ENCODE measurements around the gene ZBTB37. TPM values are rescaled to one million over a fixed set of nuclear protein-coding genes. Genes with fewer than 3 reads are reported as not detected.

Gene ZBTB37
- total RNA-seq: 16.9 to 19.3 TPM (median 17.9 TPM) in 3 replicates

- peak; percentile 73 to 90 for DNase-seq (ENCODE audit: low spot score in 2 of 2, unreplicated experiment in 2 of 2)
- no peak for TF ChIP-seq CTCF (IDR thresholded peaks at IDR 0.05; ENCODE audit: unreplicated experiment)
- peak within 1 kb of the TSS; percentile 99 for H3K4me3 Mint-ChIP-seq
- H3K36me3 Mint-ChIP-seq: peaks cover 46% of the 10 kb centered on the region
- H3K9me3 Mint-ChIP-seq: no peaks in the 10 kb centered on the region
- H3K4me1 Mint-ChIP-seq: peaks cover 44% of the 10 kb centered on the region
- H3K27me3 Mint-ChIP-seq (ENCODE audit: low read depth): no peaks in the 10 kb centered on the region
- H3K27ac Mint-ChIP-seq: peak within 1 kb of the TSS; percentile 99
These were observed at the start of gene ZBTB37 for GRCh38 chr1:173868266-173869020. Gene ZBTB37, plus strand, starts transcription at chr1:173868380. Its CDS starts 1,846 bp downstream, at chr1:173870226.

- no peak for TF ChIP-seq CTCF (IDR thresholded peaks at IDR 0.05; ENCODE audit: unreplicated experiment)
- H3K4me3 Mint-ChIP-seq: no peak overlapping the region
- H3K4me1 Mint-ChIP-seq: peaks cover 13% of the 10 kb centered on the region
- no peak overlapping the region for H3K27ac Mint-ChIP-seq
- H3K36me3 Mint-ChIP-seq: peaks cover 40% of the 10 kb centered on the region
- no peak for DNase-seq (ENCODE audit: low spot score in 2 of 2, unreplicated experiment in 2 of 2)
- H3K27me3 Mint-ChIP-seq (ENCODE audit: low read depth): no peaks in the 10 kb centered on the region
- peaks cover 32% of the 10 kb centered on the region for H3K9me3 Mint-ChIP-seq
These were observed 49.7 kb upstream of the ZBTB37 start for GRCh38 chr1:173818459-173818858.

GRCh38 chr1:173821680-173822079 is 46.5 kb upstream of the ZBTB37 start:
- Mint-ChIP-seq H3K36me3 (peaks cover 13% of the 10 kb centered on the region), H3K4me1 (peaks cover 21% of the 10 kb centered on the region), H3K27me3 (ENCODE audit: low read depth) (no peaks in the 10 kb centered on the region), H3K27ac (no peak overlapping the region), H3K9me3 (peaks cover 4% of the 10 kb centered on the region), H3K4me3 (no peak overlapping the region)
- no peak for DNase-seq (ENCODE audit: low spot score in 2 of 2, unreplicated experiment in 2 of 2)
- TF ChIP-seq CTCF (IDR thresholded peaks at IDR 0.05; ENCODE audit: unreplicated experiment): no peak

- peak overlapping the region; percentile 99 for H3K27ac Mint-ChIP-seq
- no peak for DNase-seq (ENCODE audit: low spot score in 2 of 2, unreplicated experiment in 2 of 2)
- H3K4me1 Mint-ChIP-seq: peaks cover 28% of the 10 kb centered on the region
- peaks cover 3% of the 10 kb centered on the region for H3K36me3 Mint-ChIP-seq
- no peaks in the 10 kb centered on the region for H3K27me3 Mint-ChIP-seq (ENCODE audit: low read depth)
- peak overlapping the region; percentile 87 for H3K4me3 Mint-ChIP-seq
- TF ChIP-seq CTCF (IDR thresholded peaks at IDR 0.05; ENCODE audit: unreplicated experiment): no peak
- H3K9me3 Mint-ChIP-seq: no peaks in the 10 kb centered on the region
These were observed 44.3 kb upstream of the ZBTB37 start for GRCh38 chr1:173823781-173824314.

- H3K4me1 Mint-ChIP-seq: peaks cover 28% of the 10 kb centered on the region
- H3K4me3 Mint-ChIP-seq: peak within 1 kb of the TSS; percentile 87
- H3K27me3 Mint-ChIP-seq (ENCODE audit: low read depth): no peaks in the 10 kb centered on the region
- H3K27ac Mint-ChIP-seq: peak within 1 kb of the TSS; percentile 99
- TF ChIP-seq CTCF (IDR thresholded peaks at IDR 0.05; ENCODE audit: unreplicated experiment): no peak
- H3K36me3 Mint-ChIP-seq: peaks cover 5% of the 10 kb centered on the region
- DNase-seq (ENCODE audit: low spot score in 2 of 2, unreplicated experiment in 2 of 2): peak; percentile 76 to 89
- H3K9me3 Mint-ChIP-seq: no peaks in the 10 kb centered on the region
These were observed 43.7 kb upstream of the ZBTB37 start, which contains the start of the genes CENPL and DARS2 for GRCh38 chr1:173824315-173825081. Gene CENPL, minus strand, starts transcription at chr1:173824883. Its CDS starts 13,584 bp downstream, at chr1:173811299. Gene DARS2, plus strand, starts transcription at chr1:173824673. Its CDS starts 557 bp downstream, at chr1:173825230.
